Endothelial cell of umbilical vein (primary cell): ENCODE measurements around the gene MESD. TPM values are rescaled to one million over a fixed set of nuclear protein-coding genes. Genes with fewer than 3 reads are reported as not detected.

ENCODE experiments used
- BruUV-seq: library from RNA; stranded (reverse); fragments of 400-500 nt; replicated peaks from 2 replicates; lab custom pipeline; 2021; lab: Mats Ljungman, UMichigan
- CTCF ChIA-PET: fragments of 300-600, 350-600 bp; sonication (Branson Sonifier 250); formaldehyde crosslinking; loops from one replicate; lab custom pipeline; 2021; ENCODE audit warnings: antibody characterized with exemption, inconsistent platforms; lab: Charles Lee
- POLR2A ChIA-PET: fragments of 300-600, 350-600 bp; sonication (Branson Sonifier 250); formaldehyde crosslinking; loops from one replicate; lab custom pipeline; 2021; ENCODE audit warnings: antibody characterized with exemption, inconsistent platforms; lab: Charles Lee
- DNase-seq: peaks from one replicate; pipeline ENCODE4 v3.0.0-alpha.2; 2011; ENCODE audit warnings: low read depth, low spot score
- FAIRE-seq: peaks from 2 replicates; lab custom pipeline; 2011; peaks lifted over from hg19 to GRCh38; lab: Jason Lieb, UNC
- H2AFZ ChIP-seq: 2 replicates; pipeline ENCODE4 v1.6.0; 2012; ENCODE audit warnings: low read depth, low read length, control low read depth, inconsistent platforms
- H3K27ac ChIP-seq: 2 replicates; pipeline ENCODE4 v1.5.1; 2011; ENCODE audit warnings: low read depth, mild to moderate bottlenecking, control low read depth, low read length, moderate library complexity; ENCODE audit not compliant: insufficient read depth
- H3K27me3 ChIP-seq, 2 experiments: 2 replicates each; pipeline versions ENCODE4 v1.6.0 to v1.6.1; 2011; ENCODE audit warnings: low read length in 2 of 2, mixed read lengths in 1 of 2; ENCODE audit not compliant: control insufficient read depth in 2 of 2, insufficient read depth in 2 of 2
- H3K36me3 ChIP-seq, 2 experiments: 2 replicates in 1 of 2; 3 replicates in 1 of 2; pipeline ENCODE4 v1.5.1; 2011; ENCODE audit warnings: low read length in 2 of 2, mild to moderate bottlenecking in 1 of 2, moderate library complexity in 1 of 2; ENCODE audit not compliant: control insufficient read depth in 2 of 2, insufficient read depth in 2 of 2; ENCODE audit errors: extremely low read depth in 1 of 2
- H3K4me1 ChIP-seq: 3 replicates; pipeline ENCODE4 v1.5.1; 2011; ENCODE audit warnings: mild to moderate bottlenecking, low read length; ENCODE audit not compliant: control insufficient read depth, insufficient read depth; ENCODE audit errors: extremely low read depth
- H3K4me2 ChIP-seq: 2 replicates; pipeline ENCODE4 v1.6.1; 2011; ENCODE audit warnings: low read length, control low read depth, mixed read lengths; ENCODE audit not compliant: insufficient read depth
- H3K4me3 ChIP-seq, 3 experiments: fragments of 200-600 bp in 1 of 3; sonication (generic), shearing (Covaris generic) in 1 of 3; replicated peaks in 1 of 3; 2 replicates each; pipeline ENCODE4 v1.5.1; 2011 to 2016; ENCODE audit warnings: control low read depth in 3 of 3, low read length in 3 of 3, mild to moderate bottlenecking in 2 of 3, inconsistent platforms in 1 of 3, low read depth in 1 of 3, moderate library complexity in 1 of 3; ENCODE audit not compliant: insufficient read depth in 1 of 3
- H3K79me2 ChIP-seq: 2 replicates; pipeline ENCODE4 v1.6.0; 2012; ENCODE audit warnings: low read length, inconsistent platforms; ENCODE audit not compliant: control insufficient read depth, insufficient read depth
- H3K9ac ChIP-seq: replicated peaks from 2 replicates; pipeline ENCODE3; 2011; ENCODE audit warnings: low read length, control low read depth; ENCODE audit not compliant: insufficient read depth; ENCODE audit errors: extremely low read depth
- H3K9me1 ChIP-seq: replicated peaks from 3 replicates; pipeline ENCODE4 v1.6.0; 2011; ENCODE audit warnings: mild to moderate bottlenecking, low read length; ENCODE audit not compliant: control insufficient read depth, insufficient read depth; ENCODE audit errors: extremely low read depth
- H3K9me3 ChIP-seq: replicated peaks from 2 replicates; pipeline ENCODE4 v1.5.1; 2012; ENCODE audit warnings: low read length, inconsistent platforms; ENCODE audit not compliant: control insufficient read depth, insufficient read depth
- H4K20me1 ChIP-seq: replicated peaks from 2 replicates; pipeline ENCODE3; 2011; ENCODE audit warnings: mild to moderate bottlenecking, low read length; ENCODE audit not compliant: control insufficient read depth, insufficient read depth; ENCODE audit errors: extremely low read depth
- CTCF ChIP-seq, 2 donors: IDR thresholded peaks; 1 replicate in 1 of 2; 2 replicates in 1 of 2; pipeline ENCODE4 v1.5.1; 2011; ENCODE audit warnings: low read length in 2 of 2, mild to moderate bottlenecking in 2 of 2, moderate library complexity in 2 of 2, control low read depth in 1 of 2, inconsistent platforms in 1 of 2, low read depth in 1 of 2; ENCODE audit not compliant: insufficient read depth in 1 of 2; ENCODE audit errors: extremely low read depth in 1 of 2
- FOS ChIP-seq: IDR thresholded peaks from 2 replicates; pipeline ENCODE4 v1.6.1; 2011; ENCODE audit warnings: mild to moderate bottlenecking, low read length, moderate library complexity, borderline replicate concordance; ENCODE audit not compliant: insufficient read depth
- JUN ChIP-seq: IDR thresholded peaks from 2 replicates; pipeline ENCODE4 v1.6.1; 2011; ENCODE audit warnings: borderline replicate concordance, low read depth; ENCODE audit not compliant: insufficient read length, insufficient read depth
- MAX ChIP-seq: IDR thresholded peaks from 2 replicates; pipeline ENCODE4 v1.6.1; 2011; ENCODE audit not compliant: insufficient read depth, insufficient read length
- MYC ChIP-seq: IDR thresholded peaks from one replicate; pipeline ENCODE4 v1.6.1; 2011; ENCODE audit warnings: mild to moderate bottlenecking, low read depth, low read length
- POLR2A ChIP-seq: IDR thresholded peaks from 2 replicates; pipeline ENCODE4 v1.6.1; 2012; ENCODE audit warnings: low read depth, mild to moderate bottlenecking, control low read depth, low read length
- POLR2AphosphoS5 ChIP-seq: IDR thresholded peaks from 2 replicates; pipeline ENCODE4 v1.6.1; 2012; ENCODE audit warnings: low read depth, mild to moderate bottlenecking, control low read depth, low read length, moderate library complexity; ENCODE audit not compliant: insufficient read depth
- dilution Hi-C: fragments of 300-500 bp; cut with MboI; formaldehyde crosslinking; loops from one replicate; pipeline ENCODE4 v1.15.0; 2019; ENCODE audit warnings: low sequenced_read_pairs; ENCODE audit not compliant: extremely low pct_ligation_motif_present
- intact Hi-C: fragments of 100-400 bp; cut with micrococcal nuclease; formaldehyde crosslinking; loops from one replicate; pipeline ENCODE4 v1.10.0; 2022
- polyA plus RNA-seq, 4 experiments: library from polyadenylated mRNA; depleted of rRNA in 3 of 4; stranded (reverse) in 3 of 4; unstranded in 1 of 4; fragments of >200 nt; gene quantifications; 2 replicates each; pipeline versions ENCODE4 v1.2.1 to v1.2.3, GENCODE V29; 2011 to 2012; ENCODE audit warnings: missing spikeins in 1 of 4
- total RNA-seq: library from RNA; stranded (reverse); gene quantifications from 2 replicates; pipeline ENCODE4 v1.2.3, GENCODE V29; 2021

Gene MESD
- total and polyA plus RNA-seq, 2 donors (not counting 3 experiments of a cell fraction or from before 2014, with no cell fraction given), result 12.8 to 30.5 TPM

- no peak for TF ChIP-seq MYC
- TF ChIP-seq POLR2A, result peak; percentile 91
- TF ChIP-seq JUN, result no peak
- peak; percentile 82 for TF ChIP-seq POLR2AphosphoS5
- no peak for TF ChIP-seq FOS
- DNase-seq (peak; percentile 92), FAIRE-seq (peak; percentile 79)
- Histone ChIP-seq H3K79me2 (peaks cover 52% of the 10 kb centered on the region), H2AFZ (peak within 1 kb of the TSS; percentile 55), H3K4me3 (peak within 1 kb of the TSS; percentile 73 to 87 (median 75)), H3K36me3 (peaks cover 0 to 4% of the 10 kb centered on the region in 2 experiments), H4K20me1 (peaks cover 4% of the 10 kb centered on the region), H3K9me1 (no peaks in the 10 kb centered on the region), H3K4me1 (peaks cover 35% of the 10 kb centered on the region), H3K9ac (peak within 1 kb of the TSS; percentile 96), H3K9me3 (no peaks in the 10 kb centered on the region), H3K27me3 (no peaks in the 10 kb centered on the region), H3K4me2 (peak within 1 kb of the TSS; percentile 79), H3K27ac (peak within 1 kb of the TSS; percentile 85)
- intact Hi-C loops (loop anchor here (1.0 to 10.0 kb wide), 6 partner anchors 11 to 1044 kb away; partner anchors contain the start of genes MESD and MEX3B), dilution Hi-C loops (no loop called here)
- ChIA-PET CTCF (interaction anchor here (0.8 to 8.6 kb wide), 11 partner anchors 10 to 265 kb away, joined by 3 to 114 read pairs (median 6); no protein-coding TSS in a partner anchor), POLR2A (interaction anchor here (0.6 to 2.7 kb wide), 5 partner anchors 9 to 98 kb away, joined by 3 to 16 read pairs (median 5); no protein-coding TSS in a partner anchor)
- no TSS peak for BruUV-seq
Observed at GRCh38 chr15:81000624-81001151, 11.1 kb upstream of the MESD start, which contains the start of gene TLNRD1. TSS of gene TLNRD1 (plus strand) at chr15:81000923. CDS start at chr15:81002272, 1,349 bp downstream.

DNA sequence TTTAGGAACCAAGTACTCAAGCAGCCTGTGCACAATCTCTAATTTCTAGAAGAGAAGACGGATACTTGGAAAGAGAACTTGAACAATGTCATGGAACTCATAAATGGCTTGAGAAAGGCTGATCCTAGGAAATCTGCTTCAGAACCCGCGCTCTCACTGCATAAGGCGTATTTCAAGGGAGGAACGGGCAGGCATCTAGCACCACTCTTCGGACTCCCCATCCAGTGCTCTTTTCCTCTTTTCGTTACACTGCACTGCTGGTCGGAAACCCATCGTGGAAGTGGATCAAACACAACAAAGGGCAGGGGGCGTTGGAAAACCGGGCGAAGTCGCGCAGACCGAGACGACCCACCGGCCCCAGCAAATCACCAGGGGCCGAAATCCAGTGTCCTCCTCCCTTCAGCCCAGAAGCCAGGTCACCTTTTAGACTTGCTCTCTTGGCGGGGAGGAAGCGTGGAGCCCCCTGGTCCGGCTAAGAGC is 10.6 kb upstream of the MESD start:
- BruUV-seq, result TSS peak; percentile 68
- H3K36me3 ChIP-seq, result peaks cover 0 to 4% of the 10 kb centered on the region in 2 experiments
- no peaks in the 10 kb centered on the region for H3K27me3 ChIP-seq
- H3K4me3 ChIP-seq, result peak overlapping the region; percentile 73 to 87 (median 75)
- TF ChIP-seq MYC (no peak), POLR2A (no peak), JUN (no peak), CTCF (IDR thresholded peaks at IDR 0.05; ENCODE audit: extremely low read depth in 1 of 2, insufficient read depth in 1 of 2, low read depth in 1 of 2, low read length in 2 of 2) (no peak), MAX (no peak)
- peak overlapping the region; percentile 96 for H3K9ac ChIP-seq
- H3K9me3 ChIP-seq, result no peaks in the 10 kb centered on the region
- ChIA-PET CTCF (interaction anchor here (0.8 to 8.6 kb wide), 8 partner anchors 9 to 266 kb away, joined by 3 to 114 read pairs (median 8); no protein-coding TSS in a partner anchor), POLR2A (interaction anchor here (0.6 to 2.7 kb wide), 4 partner anchors 9 to 65 kb away, joined by 3 to 16 read pairs (median 4); no protein-coding TSS in a partner anchor)
- dilution Hi-C loops (no loop called here), intact Hi-C loops (loop anchor here (1.0 to 10.0 kb wide), 6 partner anchors 11 to 1045 kb away; partner anchors contain the start of genes MESD and MEX3B)
- H4K20me1 ChIP-seq, result peaks cover 4% of the 10 kb centered on the region
- H2AFZ ChIP-seq, result peak overlapping the region; percentile 55
- H3K4me2 ChIP-seq, result peak overlapping the region; percentile 79
- no peaks in the 10 kb centered on the region for H3K9me1 ChIP-seq
- H3K27ac ChIP-seq, result peak overlapping the region; percentile 85
- H3K4me1 ChIP-seq, result peaks cover 33% of the 10 kb centered on the region
- H3K79me2 ChIP-seq, result peaks cover 47% of the 10 kb centered on the region
- DNase-seq, result no peak
- FAIRE-seq, result peak; percentile 31
